ENCODE results near the gene KPNA1.
"Not testable (repeated sequence)": the region's sequence is repeated elsewhere in the genome, so short reads cannot be mapped to it uniquely, and the experiment has no call there.

KPNA1 gene

DNA sequence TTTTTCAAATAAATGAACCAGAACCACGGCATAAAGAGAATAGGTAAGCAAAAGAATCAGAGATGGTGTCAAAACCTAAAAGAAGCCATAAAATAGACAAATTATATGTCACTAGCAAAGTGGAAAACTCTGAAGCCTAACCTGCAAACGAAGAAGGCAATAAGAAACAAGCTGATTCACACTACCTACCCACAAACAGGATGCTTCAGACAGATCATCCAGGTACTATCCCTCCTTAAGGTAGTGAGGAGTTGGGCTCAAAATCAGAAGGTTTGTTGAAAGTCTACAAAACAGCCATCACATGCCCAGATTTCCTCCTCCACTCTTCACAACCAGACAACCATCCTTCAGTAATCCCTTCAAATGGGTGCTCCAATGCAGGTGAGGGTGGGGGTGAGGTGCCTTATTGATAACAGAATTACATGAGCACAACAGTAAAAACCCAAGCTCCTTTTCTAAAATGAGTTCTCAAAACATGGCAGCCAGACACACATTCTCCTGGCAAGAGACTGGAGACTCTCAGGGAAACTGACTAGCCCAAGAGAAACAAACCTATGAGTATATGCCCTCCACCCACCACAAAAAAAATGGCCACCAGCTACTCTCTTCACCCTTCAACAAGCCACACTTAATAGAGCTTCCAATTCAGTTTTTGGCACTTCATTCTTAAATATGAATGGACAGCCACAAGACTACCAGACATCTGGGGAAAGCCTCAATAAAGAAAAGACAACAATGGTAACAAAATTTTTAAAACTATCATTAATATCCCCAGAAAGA lies 6.4 kb downstream of the KPNA1 start:
- H3K9me3 Mint-ChIP-seq = peaks cover 20% of the 10 kb centered on the region
- peaks cover 2% of the 10 kb centered on the region for H3K27me3 Mint-ChIP-seq (ENCODE audit: low read depth, poor library complexity)
- TF ChIP-seq, protein P1, sequence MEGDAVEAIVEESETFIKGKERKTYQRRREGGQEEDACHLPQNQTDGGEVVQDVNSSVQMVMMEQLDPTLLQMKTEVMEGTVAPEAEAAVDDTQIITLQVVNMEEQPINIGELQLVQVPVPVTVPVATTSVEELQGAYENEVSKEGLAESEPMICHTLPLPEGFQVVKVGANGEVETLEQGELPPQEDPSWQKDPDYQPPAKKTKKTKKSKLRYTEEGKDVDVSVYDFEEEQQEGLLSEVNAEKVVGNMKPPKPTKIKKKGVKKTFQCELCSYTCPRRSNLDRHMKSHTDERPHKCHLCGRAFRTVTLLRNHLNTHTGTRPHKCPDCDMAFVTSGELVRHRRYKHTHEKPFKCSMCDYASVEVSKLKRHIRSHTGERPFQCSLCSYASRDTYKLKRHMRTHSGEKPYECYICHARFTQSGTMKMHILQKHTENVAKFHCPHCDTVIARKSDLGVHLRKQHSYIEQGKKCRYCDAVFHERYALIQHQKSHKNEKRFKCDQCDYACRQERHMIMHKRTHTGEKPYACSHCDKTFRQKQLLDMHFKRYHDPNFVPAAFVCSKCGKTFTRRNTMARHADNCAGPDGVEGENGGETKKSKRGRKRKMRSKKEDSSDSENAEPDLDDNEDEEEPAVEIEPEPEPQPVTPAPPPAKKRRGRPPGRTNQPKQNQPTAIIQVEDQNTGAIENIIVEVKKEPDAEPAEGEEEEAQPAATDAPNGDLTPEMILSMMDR (IDR thresholded peaks at IDR 0.05) = no peak
- H3K27ac Mint-ChIP-seq = no peak overlapping the region
- no peak for DNase-seq
- no peak overlapping the region for H3K4me3 Mint-ChIP-seq
- H3K4me1 Mint-ChIP-seq = peaks cover 29% of the 10 kb centered on the region
- H3K36me3 Mint-ChIP-seq (ENCODE audit: low read depth) = peaks cover 66% of the 10 kb centered on the region

DNA sequence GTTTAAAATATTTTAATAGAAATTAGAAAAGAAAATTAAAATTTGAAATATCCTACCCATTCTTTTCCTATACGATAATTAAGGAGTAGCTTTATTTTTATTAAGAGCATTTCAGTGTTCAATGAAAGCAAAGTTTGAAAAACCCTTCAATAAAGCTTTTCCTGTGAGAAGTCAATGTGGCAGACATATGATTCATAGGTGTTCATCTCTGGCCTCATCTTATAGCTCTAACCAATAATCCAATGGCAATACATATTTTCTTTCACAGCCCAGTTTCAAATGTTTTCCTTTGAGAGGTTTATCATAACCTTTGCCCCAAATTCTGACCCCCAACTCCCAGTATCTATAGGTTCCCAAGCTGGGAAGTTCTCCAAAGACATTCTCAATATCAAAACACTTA lies 8.3 kb downstream of the KPNA1 start:
- Mint-ChIP-seq H3K36me3 (ENCODE audit: low read depth) (peaks cover 67% of the 10 kb centered on the region), H3K4me1 (peaks cover 12% of the 10 kb centered on the region), H3K27me3 (ENCODE audit: low read depth, poor library complexity) (peaks cover 2% of the 10 kb centered on the region), H3K4me3 (no peak overlapping the region), H3K27ac (no peak overlapping the region), H3K9me3 (peaks cover 20% of the 10 kb centered on the region)
- DNase-seq = no peak
- TF ChIP-seq, protein P1 (IDR thresholded peaks at IDR 0.05) = no peak

DNA sequence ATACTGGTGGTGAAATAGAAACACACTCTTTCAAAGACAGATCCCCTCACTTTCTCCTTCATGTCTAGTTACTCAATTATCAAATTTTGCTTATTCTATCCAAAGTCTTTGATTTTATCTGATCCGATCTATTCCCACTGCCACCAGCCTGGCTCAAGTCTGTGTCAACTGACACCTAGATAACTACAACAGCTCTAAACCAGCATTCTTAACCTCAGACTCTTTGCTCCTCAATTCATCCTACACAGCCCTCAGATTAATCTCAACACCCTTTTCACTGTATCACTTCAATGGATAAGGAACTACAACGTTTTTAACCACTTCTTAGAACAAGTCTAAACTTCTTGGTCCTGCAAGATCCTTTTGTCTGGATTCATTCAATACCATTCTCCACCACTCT lies 9.1 kb downstream of the KPNA1 start:
- no peaks in the 10 kb centered on the region for H3K27me3 Mint-ChIP-seq (ENCODE audit: low read depth, poor library complexity)
- H3K36me3 Mint-ChIP-seq (ENCODE audit: low read depth) = peaks cover 59% of the 10 kb centered on the region
- TF ChIP-seq, protein P1 (IDR thresholded peaks at IDR 0.05) = no peak
- peaks cover 5% of the 10 kb centered on the region for H3K4me1 Mint-ChIP-seq
- DNase-seq = no peak
- peak overlapping the region; percentile 12 for H3K27ac Mint-ChIP-seq
- no peak overlapping the region for H3K4me3 Mint-ChIP-seq
- H3K9me3 Mint-ChIP-seq = peaks cover 20% of the 10 kb centered on the region

GRCh38 chr3:122502941-122503340 lies 11.8 kb downstream of the KPNA1 start:
- Mint-ChIP-seq H3K4me3 (no peak overlapping the region), H3K27me3 (ENCODE audit: low read depth, poor library complexity) (no peaks in the 10 kb centered on the region), H3K27ac (no peak overlapping the region), H3K4me1 (peaks cover 5% of the 10 kb centered on the region), H3K9me3 (peaks cover 9% of the 10 kb centered on the region), H3K36me3 (ENCODE audit: low read depth) (peaks cover 35% of the 10 kb centered on the region)
- no peak for DNase-seq
- TF ChIP-seq, protein P1 (IDR thresholded peaks at IDR 0.05) = no peak

GRCh38 chr3:122502139-122502538 lies 12.6 kb downstream of the KPNA1 start:
- no peak for DNase-seq
- H3K9me3 Mint-ChIP-seq = peaks cover 9% of the 10 kb centered on the region
- no peaks in the 10 kb centered on the region for H3K27me3 Mint-ChIP-seq (ENCODE audit: low read depth, poor library complexity)
- no peak overlapping the region for H3K27ac Mint-ChIP-seq
- TF ChIP-seq, protein P1 (IDR thresholded peaks at IDR 0.05) = no peak
- H3K36me3 Mint-ChIP-seq (ENCODE audit: low read depth) = peaks cover 31% of the 10 kb centered on the region
- H3K4me1 Mint-ChIP-seq = peaks cover 5% of the 10 kb centered on the region
- no peak overlapping the region for H3K4me3 Mint-ChIP-seq

- Mint-ChIP-seq H3K4me1 (peaks cover 10% of the 10 kb centered on the region), H3K36me3 (ENCODE audit: low read depth) (peaks cover 31% of the 10 kb centered on the region), H3K27ac (peak overlapping the region; percentile 1)
- H3K27me3 Mint-ChIP-seq (ENCODE audit: low read depth, poor library complexity); DNase-seq; H3K9me3 Mint-ChIP-seq; H3K4me3 Mint-ChIP-seq: not testable (repeated sequence)
Observed at GRCh38 chr3:122500964-122501363, 13.8 kb downstream of the KPNA1 start.
